GM04503 (cell line): ENCODE data around the gene MPZL1.

Experiments used
- DNase-seq: peaks from one replicate; pipeline ENCODE4 v3.0.0-alpha.2; 2012; ENCODE audit warnings: low read depth

MPZL1 gene

GRCh38 chr1:167695756-167696561 is 25.8 kb upstream of the MPZL1 start:
- no peak for DNase-seq

- DNase-seq = no peak
These were observed 24.1 kb upstream of the MPZL1 start for GRCh38 chr1:167697667-167698141.

- no peak for DNase-seq
These were observed 23.5 kb upstream of the MPZL1 start for GRCh38 chr1:167698313-167698712.

GRCh38 chr1:167701510-167701909 is 20.3 kb upstream of the MPZL1 start:
- no peak for DNase-seq

- DNase-seq = no peak
These were observed 18.2 kb upstream of the MPZL1 start for GRCh38 chr1:167703557-167703956.

- no peak for DNase-seq
These were observed 17.1 kb upstream of the MPZL1 start for GRCh38 chr1:167704715-167705114.

GRCh38 chr1:167705250-167705649 is 16.5 kb upstream of the MPZL1 start:
- no peak for DNase-seq

GRCh38 chr1:167706363-167706762 is 15.4 kb upstream of the MPZL1 start:
- no peak for DNase-seq

GRCh38 chr1:167706931-167707877 is 14.6 kb upstream of the MPZL1 start:
- no peak for DNase-seq

- DNase-seq = no peak
These were observed 13.8 kb upstream of the MPZL1 start for GRCh38 chr1:167707942-167708341.

- no peak for DNase-seq
These were observed 12.8 kb upstream of the MPZL1 start for GRCh38 chr1:167708940-167709389.

- DNase-seq = no peak
These were observed 10.9 kb upstream of the MPZL1 start for GRCh38 chr1:167710836-167711235.

- DNase-seq = no peak
These were observed 10.0 kb upstream of the MPZL1 start for GRCh38 chr1:167711797-167712196.

- DNase-seq = no peak
These were observed 8.3 kb upstream of the MPZL1 start for GRCh38 chr1:167713330-167714081.

- no peak for DNase-seq
These were observed 7.7 kb upstream of the MPZL1 start for GRCh38 chr1:167714098-167714438.

- DNase-seq = peak; percentile 47
These were observed 7.2 kb upstream of the MPZL1 start for GRCh38 chr1:167714439-167715156.

GRCh38 chr1:167715157-167715999 is 6.4 kb upstream of the MPZL1 start:
- peak; percentile 47 for DNase-seq

GRCh38 chr1:167716000-167716271 is 5.8 kb upstream of the MPZL1 start:
- DNase-seq = no peak

- no peak for DNase-seq
These were observed 4.4 kb upstream of the MPZL1 start for GRCh38 chr1:167717351-167717750.

- DNase-seq = no peak
These were observed 2.7 kb upstream of the MPZL1 start for GRCh38 chr1:167718914-167719691.
